Suprapubic skin (tissue), 4 donors: ENCODE data around the gene OR2W1. TPM values are rescaled to one million over a fixed set of nuclear protein-coding genes. Genes with fewer than 3 reads are reported as not detected.
A peak's percentile ranks its signal among the peaks of the same experiment; 100 is the strongest.

Experiments
- DNase-seq, 2 donors: peaks; one replicate each; pipeline ENCODE4 v3.0.0-alpha.2; 2019; ENCODE audit warnings: low spot score in 2 of 2
- H3K27ac ChIP-seq: fragments of 200-600 bp; sonication (generic); one replicate; pipeline ENCODE4 v1.5.1; 2019
- H3K27me3 ChIP-seq: fragments of 200-600 bp; sonication (generic); one replicate; pipeline ENCODE4 v1.5.1; 2019
- H3K36me3 ChIP-seq: fragments of 200-600 bp; sonication (generic); one replicate; pipeline ENCODE4 v1.5.1; 2019
- H3K4me1 ChIP-seq: fragments of 200-600 bp; sonication (generic); one replicate; pipeline ENCODE4 v1.5.1; 2019
- H3K4me3 ChIP-seq: fragments of 200-600 bp; sonication (generic); one replicate; pipeline ENCODE4 v1.5.1; 2019; ENCODE audit warnings: mild to moderate bottlenecking
- H3K9me3 ChIP-seq: fragments of 200-600 bp; sonication (generic); one replicate; pipeline ENCODE4 v1.5.1; 2019
- EP300 ChIP-seq: sonication (generic); formaldehyde crosslinking; IDR thresholded peaks from one replicate; pipeline ENCODE4 v1.6.1; 2017; ENCODE audit warnings: antibody characterized with exemption
- POLR2A ChIP-seq, 2 donors: fragments of 450-650 bp; IDR thresholded peaks; one replicate each; pipeline ENCODE4 v1.6.1; 2017; ENCODE audit warnings: antibody characterized with exemption in 2 of 2, mild to moderate bottlenecking in 2 of 2, moderate library complexity in 2 of 2
- POLR2AphosphoS5 ChIP-seq, 3 donors: sonication (generic); formaldehyde crosslinking; IDR thresholded peaks; one replicate each; pipeline ENCODE4 v1.6.1; 2017; ENCODE audit warnings: antibody characterized with exemption in 3 of 3
- WGBS: methylation state at CpG from one replicate; pipeline ENCODE4 v1.1.5; 2018; 5-methylcytosine and 5-hydroxymethylcytosine counted together
- total RNA-seq, 4 donors: library from RNA; depleted of rRNA; stranded (reverse); fragments of >200 nt; gene quantifications; one replicate each; pipeline ENCODE4 v1.1.0, GENCODE V29; 2016
- TF ChIP-seq, protein P1 (sequence below), 2 donors: fragments of 200-600 bp in 1 of 2; fragments of 450-650 bp in 1 of 2; sonication (generic) in 1 of 2; IDR thresholded peaks; one replicate each; pipeline ENCODE4 v1.5.1; 2016 to 2019; ENCODE audit warnings: antibody characterized with exemption in 2 of 2, mild to moderate bottlenecking in 1 of 2, moderate library complexity in 1 of 2

Gene OR2W1
- total RNA-seq, 4 donors from 2014 or later, result not detected

DNA sequence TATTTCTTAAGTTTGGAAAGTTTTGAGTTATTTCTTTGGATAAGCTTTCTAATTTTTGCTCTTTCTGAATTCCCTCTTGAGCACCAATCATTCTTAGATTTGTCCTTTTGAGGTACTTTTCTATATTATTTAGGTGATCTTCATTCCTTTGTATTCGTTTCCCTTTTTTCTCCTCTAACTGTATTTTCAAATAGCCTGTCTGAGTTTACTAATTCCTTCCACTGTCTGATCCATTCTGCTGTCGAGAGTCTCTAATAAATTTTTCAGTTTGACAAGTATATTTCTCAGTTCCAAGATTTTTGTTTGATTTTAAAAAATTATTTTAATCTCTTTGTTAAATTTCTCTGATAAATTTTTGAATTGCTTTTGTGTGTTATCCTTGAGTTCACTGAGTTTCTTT is 23.5 kb downstream of the OR2W1 start:
- H3K4me3 ChIP-seq, result no peak overlapping the region
- H3K4me1 ChIP-seq, result peaks cover 2% of the 10 kb centered on the region
- 78% methylated on average over 2 of the region's 2 CpGs for WGBS
- TF ChIP-seq POLR2AphosphoS5 (IDR thresholded peaks at IDR 0.05) (no peak), POLR2A (IDR thresholded peaks at IDR 0.05) (no peak), EP300 (no peak)
- TF ChIP-seq, protein P1, sequence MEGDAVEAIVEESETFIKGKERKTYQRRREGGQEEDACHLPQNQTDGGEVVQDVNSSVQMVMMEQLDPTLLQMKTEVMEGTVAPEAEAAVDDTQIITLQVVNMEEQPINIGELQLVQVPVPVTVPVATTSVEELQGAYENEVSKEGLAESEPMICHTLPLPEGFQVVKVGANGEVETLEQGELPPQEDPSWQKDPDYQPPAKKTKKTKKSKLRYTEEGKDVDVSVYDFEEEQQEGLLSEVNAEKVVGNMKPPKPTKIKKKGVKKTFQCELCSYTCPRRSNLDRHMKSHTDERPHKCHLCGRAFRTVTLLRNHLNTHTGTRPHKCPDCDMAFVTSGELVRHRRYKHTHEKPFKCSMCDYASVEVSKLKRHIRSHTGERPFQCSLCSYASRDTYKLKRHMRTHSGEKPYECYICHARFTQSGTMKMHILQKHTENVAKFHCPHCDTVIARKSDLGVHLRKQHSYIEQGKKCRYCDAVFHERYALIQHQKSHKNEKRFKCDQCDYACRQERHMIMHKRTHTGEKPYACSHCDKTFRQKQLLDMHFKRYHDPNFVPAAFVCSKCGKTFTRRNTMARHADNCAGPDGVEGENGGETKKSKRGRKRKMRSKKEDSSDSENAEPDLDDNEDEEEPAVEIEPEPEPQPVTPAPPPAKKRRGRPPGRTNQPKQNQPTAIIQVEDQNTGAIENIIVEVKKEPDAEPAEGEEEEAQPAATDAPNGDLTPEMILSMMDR (IDR thresholded peaks at IDR 0.05), result no peak
- H3K9me3 ChIP-seq, result no peaks in the 10 kb centered on the region
- DNase-seq, result no peak
- H3K36me3 ChIP-seq, result no peaks in the 10 kb centered on the region
- H3K27me3 ChIP-seq, result peaks cover 34% of the 10 kb centered on the region
- H3K27ac ChIP-seq, result no peak overlapping the region

DNA sequence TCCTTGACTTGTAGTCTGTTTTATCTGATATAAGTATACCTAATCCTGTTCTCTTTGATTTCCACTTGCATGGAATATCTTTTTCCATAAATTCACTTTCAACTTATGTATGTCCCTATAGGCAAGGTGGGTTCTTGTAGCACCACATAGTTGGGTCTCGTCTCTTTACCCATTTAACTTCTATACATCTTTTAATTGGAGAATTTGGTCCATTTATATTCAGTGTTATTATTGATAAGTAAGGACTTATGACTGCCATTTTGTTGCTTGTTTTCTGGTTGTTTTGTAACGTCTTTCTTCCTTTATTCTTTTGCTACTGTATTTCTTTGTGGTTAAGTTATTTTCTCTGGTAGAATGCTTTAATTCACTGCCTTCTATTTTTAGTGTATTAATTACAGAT is 25.3 kb downstream of the OR2W1 start:
- peaks cover 5% of the 10 kb centered on the region for H3K4me1 ChIP-seq
- peaks cover 33% of the 10 kb centered on the region for H3K27me3 ChIP-seq
- H3K4me3 ChIP-seq, result no peak overlapping the region
- H3K27ac ChIP-seq, result no peak overlapping the region
- no peaks in the 10 kb centered on the region for H3K36me3 ChIP-seq
- no peaks in the 10 kb centered on the region for H3K9me3 ChIP-seq
- WGBS, result 63% methylated on average over 2 of the region's 2 CpGs
- no peak for DNase-seq
- TF ChIP-seq POLR2A (IDR thresholded peaks at IDR 0.05) (no peak), EP300 (no peak), POLR2AphosphoS5 (IDR thresholded peaks at IDR 0.05) (no peak)
- TF ChIP-seq, protein P1 (IDR thresholded peaks at IDR 0.05), result no peak

DNA sequence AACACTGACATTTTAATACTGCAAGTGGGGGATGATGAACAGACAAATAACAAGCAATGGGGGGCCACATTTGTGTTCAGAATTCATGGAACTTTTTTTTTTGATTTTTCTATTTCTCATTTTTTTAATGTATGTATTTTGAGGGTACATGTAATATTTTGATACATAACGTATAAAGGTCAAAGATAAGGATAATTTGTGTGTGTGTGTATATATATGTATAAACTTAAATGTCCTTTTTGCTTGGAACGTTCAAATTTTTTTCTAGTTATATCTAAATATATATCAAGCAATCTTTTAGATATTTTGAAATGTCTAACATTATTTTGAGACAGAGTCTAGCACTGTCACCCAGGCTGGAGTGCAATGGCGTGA is 27.6 kb downstream of the OR2W1 start:
- TF ChIP-seq, protein P1 (IDR thresholded peaks at IDR 0.05), result no peak
- no peak for TF ChIP-seq EP300
- TF ChIP-seq POLR2A (IDR thresholded peaks at IDR 0.05), result no peak
- TF ChIP-seq POLR2AphosphoS5 (IDR thresholded peaks at IDR 0.05), result no peak
- no peak for DNase-seq
- H3K27me3 ChIP-seq, result peaks cover 32% of the 10 kb centered on the region
- no peaks in the 10 kb centered on the region for H3K9me3 ChIP-seq
- peak overlapping the region; percentile 45 for H3K4me3 ChIP-seq
- no peaks in the 10 kb centered on the region for H3K36me3 ChIP-seq
- peaks cover 5% of the 10 kb centered on the region for H3K4me1 ChIP-seq
- H3K27ac ChIP-seq, result no peak overlapping the region
- 40% methylated on average over 3 of the region's 3 CpGs for WGBS

DNA sequence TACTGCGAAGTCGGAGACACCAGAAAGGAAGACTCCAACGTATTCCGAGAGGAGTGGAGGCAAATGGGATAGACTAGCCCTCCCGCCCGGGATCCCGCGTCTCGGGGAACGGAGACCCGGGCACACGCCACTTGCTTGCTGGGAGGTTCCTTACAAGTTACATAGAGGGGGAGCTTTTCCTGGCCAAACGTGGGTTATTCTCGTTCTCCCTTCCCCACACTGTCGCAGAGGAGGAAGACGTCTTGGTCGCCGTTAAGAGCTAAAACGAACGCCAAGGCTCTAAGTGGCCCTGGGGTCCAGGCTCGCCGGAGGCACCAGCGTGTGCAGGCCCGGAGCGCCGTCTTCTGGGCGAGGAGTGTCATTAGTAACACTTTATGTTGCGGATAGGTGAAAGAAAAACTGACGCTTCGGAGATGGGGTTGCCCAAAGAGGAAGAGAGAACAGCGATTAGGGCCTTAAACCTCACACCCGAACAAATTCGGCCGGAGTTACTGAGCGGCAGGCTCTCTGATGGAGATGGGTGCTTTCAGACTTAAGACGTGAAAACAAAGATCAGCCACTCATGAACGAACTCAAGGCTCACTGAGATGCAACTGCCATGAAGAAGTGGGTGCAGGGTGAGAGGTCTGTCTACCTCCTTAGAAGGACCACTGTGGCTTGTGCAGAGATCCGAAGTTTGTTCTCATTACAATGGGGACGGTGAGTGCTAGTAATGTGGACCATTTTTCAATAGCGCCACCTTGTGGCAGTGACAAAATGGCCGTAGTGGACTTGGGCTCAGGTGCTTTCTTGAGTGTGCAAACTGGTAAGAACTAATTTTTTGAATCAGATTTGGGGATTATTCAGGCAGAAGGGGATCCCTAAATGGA is 28.2 kb downstream of the OR2W1 start:
- Histone ChIP-seq H3K4me3 (peak overlapping the region; percentile 45), H3K36me3 (no peaks in the 10 kb centered on the region), H3K4me1 (peaks cover 5% of the 10 kb centered on the region), H3K27ac (no peak overlapping the region), H3K27me3 (peaks cover 27% of the 10 kb centered on the region), H3K9me3 (no peaks in the 10 kb centered on the region)
- DNase-seq, result peak; percentile 83 to 84
- TF ChIP-seq POLR2A (IDR thresholded peaks at IDR 0.05), result no peak
- TF ChIP-seq, protein P1 (IDR thresholded peaks at IDR 0.05), result peak; percentile 61 to 67
- 3% methylated on average over 41 of the region's 41 CpGs for WGBS

DNA sequence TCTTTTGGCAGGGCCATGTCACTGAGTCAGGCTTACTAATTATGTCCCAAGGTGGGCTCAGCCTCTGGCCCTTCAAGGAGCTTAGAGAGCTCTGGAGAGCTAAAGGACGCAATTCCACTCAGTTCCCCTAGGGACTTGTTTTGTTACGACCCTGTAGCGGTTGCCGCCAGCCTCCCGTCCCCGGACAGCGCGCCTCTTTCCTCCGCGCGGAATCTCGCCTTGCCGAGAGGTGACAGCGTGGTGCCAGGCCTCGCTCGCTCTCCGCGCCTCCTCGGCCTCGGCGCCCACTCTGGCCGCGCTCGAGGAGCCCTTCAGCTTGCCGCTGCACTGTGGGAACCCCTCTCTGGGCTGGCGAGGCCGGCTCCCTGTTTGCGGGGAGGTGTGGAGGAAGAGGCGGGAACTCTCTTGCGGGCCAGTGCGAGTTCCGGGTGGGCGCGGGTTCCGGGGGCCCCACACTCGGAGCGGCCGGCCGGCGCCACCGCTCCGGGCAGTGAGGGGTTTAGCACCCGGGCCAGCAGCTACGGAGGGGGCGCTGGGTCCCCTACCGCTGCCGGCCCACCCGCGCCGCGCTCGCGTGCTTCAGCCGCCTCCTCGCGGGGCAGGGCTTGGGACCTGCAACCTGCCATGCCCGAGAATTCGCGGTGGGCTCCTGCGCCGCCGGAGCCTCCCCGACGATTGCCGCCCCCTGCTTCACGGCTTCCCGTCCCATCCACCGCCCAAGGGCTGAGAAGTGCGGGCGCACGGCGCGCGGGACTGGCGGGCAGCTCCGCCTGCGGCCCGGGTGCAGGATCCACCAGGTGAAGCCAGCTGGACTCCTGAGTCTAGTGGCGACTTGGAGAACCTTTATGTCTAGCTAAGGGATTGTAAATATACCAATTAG is 30.0 kb downstream of the OR2W1 start:
- Histone ChIP-seq H3K27ac (no peak overlapping the region), H3K4me1 (peaks cover 10% of the 10 kb centered on the region), H3K4me3 (no peak overlapping the region), H3K27me3 (peaks cover 33% of the 10 kb centered on the region), H3K36me3 (no peaks in the 10 kb centered on the region), H3K9me3 (no peaks in the 10 kb centered on the region)
- DNase-seq, result no peak
- TF ChIP-seq, protein P1 (IDR thresholded peaks at IDR 0.05), result no peak
- TF ChIP-seq EP300, result no peak
- 40% methylated on average over 45 of the region's 79 CpGs for WGBS
